Left ventricle myocardium superior (tissue), 1 donor: ENCODE data around the gene CNTROB. TPM values are rescaled to one million over a fixed set of nuclear protein-coding genes. Genes with fewer than 3 reads are reported as not detected.
"Not testable (repeated sequence)": the region's sequence is repeated elsewhere in the genome, so short reads cannot be mapped to it uniquely, and the experiment has no call there.

Source experiments
- ATAC-seq: fragments of 200-7000 bp; cut with Tn5 transposase; one replicate; pipeline ENCODE4 v1.9.1; 2020; ENCODE audit warnings: mild to moderate bottlenecking, moderate library complexity
- DNase-seq: peaks from one replicate; pipeline ENCODE4 v3.0.0-alpha.2; 2020
- intact Hi-C: fragments of 100-400 bp; cut with micrococcal nuclease; formaldehyde crosslinking; loops from one replicate; pipeline ENCODE4 v1.11.0; 2022
- total RNA-seq: library from RNA; stranded (reverse); fragmentation: NEBNext Ultra II Directional; extraction: Animal tissue kit (Norgen Biotek cat#: 25700); gene quantifications from one replicate; pipeline ENCODE4 v1.2.1, GENCODE V29; 2021
- donor health status: DM: no; HTN: yes; CAD: no; lungs with severe emphysema.

Gene CNTROB
- total RNA-seq, 1 donor from 2014 or later: 10.8 TPM

GRCh38 chr17:7932949-7933348 is 943 bp downstream of the CNTROB start:
- intact Hi-C loops: no loop called here

DNA sequence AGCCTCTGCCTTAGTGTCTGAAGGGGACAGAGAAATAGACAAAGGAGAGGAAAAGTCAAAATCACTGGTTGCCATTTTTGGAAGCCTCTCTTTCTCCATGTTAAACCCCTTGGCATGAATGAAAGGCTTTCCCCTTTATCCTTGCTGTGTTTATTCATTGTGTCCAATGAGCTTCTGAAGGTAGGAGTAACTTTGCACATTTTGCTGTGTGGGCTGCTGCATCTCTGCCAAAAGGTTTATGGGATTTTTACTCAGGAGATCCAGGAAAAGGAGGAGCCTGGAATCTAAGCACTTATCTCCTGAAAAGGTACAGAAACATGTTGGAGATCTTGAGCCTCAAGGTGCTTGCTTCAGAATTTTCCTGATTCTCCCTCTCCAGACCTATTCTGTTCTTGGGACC is 3.9 kb downstream of the CNTROB start:
- no peak for ATAC-seq
- no peak for DNase-seq
- intact Hi-C loops: no loop called here

More at GRCh38 chr17:7932949-7933348, 943 bp downstream of the CNTROB start:
- no peak for DNase-seq
- ATAC-seq: no peak

DNA sequence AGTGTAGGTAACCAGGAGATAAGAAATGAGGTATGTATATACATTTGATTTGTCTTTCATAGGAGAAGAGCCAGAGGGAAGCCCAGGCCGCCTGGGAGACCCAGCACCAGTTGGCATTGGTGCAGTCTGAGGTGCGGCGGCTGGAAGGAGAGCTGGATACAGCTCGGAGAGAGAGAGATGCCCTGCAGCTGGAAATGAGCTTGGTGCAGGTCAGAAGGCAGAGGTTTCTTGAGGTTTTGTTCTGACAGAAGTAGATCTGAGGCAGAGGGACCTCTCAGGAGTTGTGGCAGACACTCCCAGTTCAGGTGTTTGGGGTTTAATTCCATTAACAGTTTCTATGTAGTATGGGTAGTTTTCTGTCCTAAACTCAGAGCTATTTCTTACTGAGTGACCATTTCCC is 8.0 kb downstream of the CNTROB start:
- ATAC-seq: no peak
- DNase-seq: no peak
- intact Hi-C loops: no loop called here

- DNase-seq (no peak), ATAC-seq (no peak)
- intact Hi-C loops: no loop called here
Measured at GRCh38 chr17:7940743-7941142, 8.7 kb downstream of the CNTROB start.

DNA sequence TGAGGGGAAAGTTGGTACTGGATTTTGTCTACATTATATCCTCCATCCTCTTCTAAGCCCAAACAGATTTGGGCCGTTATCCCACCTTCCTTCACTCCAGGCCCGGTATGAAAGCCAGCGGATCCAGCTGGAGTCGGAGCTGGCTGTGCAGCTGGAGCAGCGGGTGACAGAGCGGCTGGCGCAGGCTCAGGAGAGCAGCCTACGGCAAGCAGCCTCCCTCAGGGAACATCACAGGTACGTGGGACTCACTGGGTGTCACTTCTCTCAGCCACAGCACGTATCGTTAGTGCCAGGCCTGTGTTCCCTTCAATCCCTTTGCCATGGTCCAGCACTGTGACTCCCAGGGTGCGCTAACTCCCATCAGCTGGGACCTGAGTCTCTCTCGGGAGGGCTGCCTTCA is 11.3 kb downstream of the CNTROB start:
- intact Hi-C loops: no loop called here
- ATAC-seq: no peak
- no peak for DNase-seq

DNA sequence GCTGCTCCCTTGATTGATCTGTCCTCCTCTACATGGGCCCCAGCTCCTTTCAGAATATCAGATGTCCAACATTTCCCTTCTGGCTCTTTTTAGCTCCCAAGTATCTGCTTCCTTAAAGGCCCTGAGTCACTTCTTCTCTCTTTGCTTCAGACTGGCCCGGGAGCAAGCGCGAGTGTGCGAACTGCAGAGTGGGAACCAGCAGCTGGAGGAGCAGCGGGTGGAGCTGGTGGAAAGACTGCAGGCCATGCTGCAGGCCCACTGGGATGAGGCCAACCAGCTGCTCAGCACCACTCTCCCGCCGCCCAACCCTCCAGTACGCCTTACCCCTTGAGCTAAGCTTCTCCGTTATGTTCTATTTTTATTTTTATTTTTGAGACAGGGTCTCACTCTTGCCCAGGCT is 12.3 kb downstream of the CNTROB start:
- no peak for DNase-seq
- intact Hi-C loops: no loop called here
- ATAC-seq: peak; percentile 43

GRCh38 chr17:7945651-7946050 is 13.6 kb downstream of the CNTROB start:
- intact Hi-C loops: no loop called here
- DNase-seq (no peak), ATAC-seq (no peak)

- intact Hi-C loops: no loop called here
- no peak for DNase-seq
- ATAC-seq: no peak
Measured at GRCh38 chr17:7946441-7946840, 14.4 kb downstream of the CNTROB start.

DNA sequence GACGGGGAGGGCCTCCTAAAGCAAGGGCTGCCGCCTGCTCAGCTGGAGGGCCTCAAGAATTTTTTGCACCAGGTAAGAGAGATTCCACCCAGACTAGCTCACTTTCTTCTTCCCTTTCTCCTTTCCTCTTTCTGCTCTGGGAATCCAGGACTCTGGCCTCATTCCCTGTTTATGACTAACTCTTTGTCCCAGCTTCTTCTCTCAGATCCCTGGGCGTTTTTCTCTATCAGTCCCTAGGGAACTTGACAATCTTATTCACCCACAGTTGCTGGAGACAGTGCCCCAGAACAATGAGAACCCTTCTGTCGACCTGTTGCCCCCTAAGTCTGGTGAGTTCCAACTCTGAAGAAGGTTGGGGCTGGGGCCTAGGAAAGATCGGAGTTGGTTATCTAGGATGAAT is 15.6 kb downstream of the CNTROB start:
- DNase-seq (no peak), ATAC-seq (no peak)
- intact Hi-C loops: no loop called here

- ATAC-seq (no peak), DNase-seq (no peak)
- intact Hi-C loops: no loop called here
Measured at GRCh38 chr17:7950578-7950977, 18.6 kb downstream of the CNTROB start.

- intact Hi-C loops: no loop called here
- DNase-seq (no peak), ATAC-seq (no peak)
Measured at GRCh38 chr17:7951143-7951792, 19.3 kb downstream of the CNTROB start.

DNA sequence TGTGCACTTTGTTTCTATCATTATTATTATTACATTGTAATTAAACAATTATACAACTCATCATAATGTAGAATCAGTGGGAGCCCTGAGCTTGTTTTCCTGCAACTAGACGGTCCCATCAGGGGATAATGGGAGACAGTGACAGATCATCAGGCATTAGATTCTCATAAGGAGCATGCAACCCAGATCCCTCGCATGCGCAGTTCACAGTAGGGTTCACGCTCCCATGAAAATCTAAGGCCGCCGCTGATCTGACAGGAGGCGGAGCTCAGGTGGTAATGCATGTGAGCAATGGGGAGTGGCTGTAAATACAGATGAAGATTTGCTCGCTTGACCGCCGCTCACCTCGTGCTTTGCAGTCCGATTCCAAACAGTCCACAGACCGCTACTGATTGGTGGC is 21.3 kb downstream of the CNTROB start:
- intact Hi-C loops, ATAC-seq, DNase-seq: not testable (repeated sequence)

- ATAC-seq (peak; percentile 79), DNase-seq (no peak)
- intact Hi-C loops: no loop called here
Measured at GRCh38 chr17:7955414-7956227, 23.6 kb downstream of the CNTROB start.

- DNase-seq (peak; percentile 83), ATAC-seq (peak; percentile 97)
- intact Hi-C loops: no loop called here
Measured at GRCh38 chr17:7956228-7956965, 24.4 kb downstream of the CNTROB start.

DNA sequence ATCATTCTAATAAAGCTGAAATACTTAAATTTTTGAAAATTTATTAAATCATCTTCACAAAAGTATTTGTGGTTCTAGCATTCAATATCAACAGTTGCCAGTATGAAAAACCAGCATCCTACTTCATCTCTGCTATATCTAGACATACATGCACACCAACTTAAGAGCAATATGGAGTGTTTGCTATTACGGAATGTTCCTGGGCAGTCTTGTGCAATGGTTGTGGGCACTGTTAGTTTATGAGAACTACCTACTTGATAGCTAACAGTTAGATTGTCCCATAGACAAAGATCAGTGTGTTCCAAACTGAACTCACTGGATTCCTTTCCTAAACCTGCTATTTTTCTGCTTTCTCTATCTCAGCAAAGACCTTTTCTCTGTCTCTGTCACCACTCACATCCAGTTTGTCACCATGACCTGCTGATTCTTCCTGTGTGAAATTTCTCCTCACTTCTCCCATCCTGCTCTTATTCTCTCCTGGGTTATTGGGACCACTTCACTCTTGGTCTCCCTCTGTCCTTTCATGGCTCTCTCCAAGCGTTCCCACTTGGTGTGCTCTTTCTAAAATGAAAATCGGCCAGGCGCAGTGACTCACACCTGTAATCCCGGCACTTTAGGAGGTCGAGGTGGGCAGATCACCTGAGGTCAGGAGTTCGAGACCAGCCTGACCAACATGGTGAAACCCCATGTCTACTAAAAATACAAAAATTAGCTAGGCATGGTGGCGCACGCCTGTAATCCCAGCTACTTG is 27.7 kb downstream of the CNTROB start:
- ATAC-seq (no peak), DNase-seq (no peak)
- intact Hi-C loops: no loop called here

- no peak for DNase-seq
- intact Hi-C loops: no loop called here
- ATAC-seq: no peak
Measured at GRCh38 chr17:7961421-7961820, 29.4 kb downstream of the CNTROB start.

DNA sequence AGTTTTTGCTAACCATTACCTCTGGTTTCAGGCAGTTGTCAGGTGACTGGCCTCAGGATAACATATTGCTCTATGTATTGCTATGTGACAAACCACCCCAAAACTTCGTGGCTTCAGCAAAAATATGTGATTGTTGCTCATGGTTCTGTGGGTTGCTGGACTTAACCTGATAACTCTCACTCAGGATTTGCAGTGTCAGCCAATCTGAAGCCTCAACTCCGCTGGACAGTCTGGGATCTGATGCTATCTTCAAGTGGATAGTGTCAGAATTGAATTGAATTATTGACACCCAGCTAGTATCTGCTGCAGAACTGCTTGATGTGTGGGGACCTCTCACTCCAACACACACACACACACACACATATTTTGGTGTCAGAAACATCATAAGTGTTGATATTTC is 35.7 kb downstream of the CNTROB start:
- intact Hi-C loops: no loop called here
- ATAC-seq: no peak
- DNase-seq: no peak

- DNase-seq: no peak
- ATAC-seq: no peak
- intact Hi-C loops: no loop called here
Measured at GRCh38 chr17:7969433-7969832, 37.4 kb downstream of the CNTROB start.

GRCh38 chr17:7971651-7972050 is 39.6 kb downstream of the CNTROB start:
- ATAC-seq (no peak), DNase-seq (no peak)
- intact Hi-C loops: no loop called here
